Stimulated activated CD4-positive, alpha-beta T cell treated with anti-CD3 and anti-CD28 coated beads, Interleukin-4, amount 100 ng/mL, for 48 hours (primary cell): Measurements from ENCODE around the gene LSM14B.
"Not testable (repeated sequence)": the region's sequence is repeated elsewhere in the genome, so short reads cannot be mapped to it uniquely, and the experiment has no call there.

Source experiments
- DNase-seq, 2 donors: peaks; one replicate each; pipeline ENCODE4 v3.0.0-alpha.2; 2020; ENCODE audit warnings: low read depth in 2 of 2

Gene LSM14B

GRCh38 chr20:62146019-62146755 lies 23.9 kb downstream of the LSM14B start:
- no peak for DNase-seq

GRCh38 chr20:62147125-62147524 lies 24.9 kb downstream of the LSM14B start:
- DNase-seq = no peak

- no peak for DNase-seq
Observed at GRCh38 chr20:62147528-62147927, 25.3 kb downstream of the LSM14B start.

GRCh38 chr20:62148383-62148782 lies 26.1 kb downstream of the LSM14B start:
- DNase-seq = not testable (repeated sequence)

- no peak for DNase-seq
Observed at GRCh38 chr20:62148908-62149314, 26.6 kb downstream of the LSM14B start.

GRCh38 chr20:62149532-62150309 lies 27.4 kb downstream of the LSM14B start:
- DNase-seq = no peak

GRCh38 chr20:62150310-62150575 lies 28.0 kb downstream of the LSM14B start:
- no peak for DNase-seq

GRCh38 chr20:62151225-62151624 lies 28.9 kb downstream of the LSM14B start:
- DNase-seq = no peak

- DNase-seq = no peak
Observed at GRCh38 chr20:62151835-62152364, 29.6 kb downstream of the LSM14B start.

- DNase-seq = no peak
Observed at GRCh38 chr20:62155428-62156253, 33.4 kb downstream of the LSM14B start.

- no peak for DNase-seq
Observed at GRCh38 chr20:62156254-62156556, 33.9 kb downstream of the LSM14B start.

- DNase-seq = peak; percentile 60 to 68
Observed at GRCh38 chr20:62156592-62157386, 34.5 kb downstream of the LSM14B start.

GRCh38 chr20:62157387-62158087 lies 35.3 kb downstream of the LSM14B start:
- no peak for DNase-seq

GRCh38 chr20:62158088-62158400 lies 35.8 kb downstream of the LSM14B start:
- no peak for DNase-seq

- no peak for DNase-seq
Observed at GRCh38 chr20:62158541-62158940, 36.3 kb downstream of the LSM14B start.

- DNase-seq = no peak
Observed at GRCh38 chr20:62159052-62159451, 36.8 kb downstream of the LSM14B start.

GRCh38 chr20:62159839-62160238 lies 37.6 kb downstream of the LSM14B start:
- DNase-seq = peak; percentile 59 to 76

- DNase-seq = no peak
Observed at GRCh38 chr20:62160253-62160652, 38.0 kb downstream of the LSM14B start.

GRCh38 chr20:62160876-62161275 lies 38.6 kb downstream of the LSM14B start:
- DNase-seq = no peak

GRCh38 chr20:62161347-62161746 lies 39.1 kb downstream of the LSM14B start:
- DNase-seq = no peak
